Cerebellar cortex (tissue), 1 donor: ENCODE data around the gene PDZK1IP1.
"Not testable (repeated sequence)": the region's sequence is repeated elsewhere in the genome, so short reads cannot be mapped to it uniquely, and the experiment has no call there.

Experiments used
- DNase-seq: peaks from one replicate; pipeline ENCODE4 v3.0.0-alpha.2; 2015; ENCODE audit warnings: low spot score

PDZK1IP1 gene

DNA sequence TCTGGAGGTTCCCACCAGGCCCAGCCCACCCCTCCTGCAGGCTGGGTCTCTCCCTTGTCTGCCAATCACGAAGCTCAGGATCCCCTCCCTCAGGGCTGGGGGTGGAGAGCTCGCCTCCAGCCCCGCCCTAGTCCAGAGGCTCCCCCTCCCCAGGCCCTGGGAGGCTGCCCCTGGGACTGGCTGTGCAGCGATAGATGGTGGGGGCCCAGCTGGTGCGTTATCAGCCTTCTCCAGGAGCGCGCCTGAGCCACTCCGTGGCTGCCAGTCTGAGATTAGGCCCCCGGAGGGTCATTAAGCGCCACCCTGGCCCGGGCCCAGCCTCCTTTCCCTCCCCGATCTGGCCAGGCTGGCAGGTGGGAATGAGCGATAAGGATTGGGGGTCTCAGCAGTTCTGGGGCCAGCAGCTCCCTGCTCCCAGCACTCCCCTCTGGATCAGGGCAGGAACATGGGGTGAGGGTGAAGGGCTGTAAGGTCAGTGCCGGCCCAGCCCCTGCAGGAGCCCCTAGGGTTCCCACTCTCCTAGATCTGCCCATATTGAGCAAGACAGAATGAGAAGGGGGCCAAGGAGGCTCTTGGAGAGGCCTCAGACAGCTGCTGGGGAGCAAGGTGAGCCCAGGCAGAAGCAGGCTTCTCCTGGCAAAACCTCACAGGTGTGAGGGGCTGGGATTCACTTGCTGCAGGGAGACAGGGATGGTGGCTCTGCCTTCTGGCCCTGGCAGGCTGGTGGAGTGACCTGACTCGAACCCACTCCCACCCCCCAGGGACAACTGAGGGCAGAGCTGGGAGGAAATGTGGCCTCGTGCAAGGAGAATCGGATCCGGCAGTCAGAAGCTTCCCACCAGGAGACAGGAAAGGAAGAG, 8.5 kb downstream of the PDZK1IP1 start:
- DNase-seq, result no peak

DNA sequence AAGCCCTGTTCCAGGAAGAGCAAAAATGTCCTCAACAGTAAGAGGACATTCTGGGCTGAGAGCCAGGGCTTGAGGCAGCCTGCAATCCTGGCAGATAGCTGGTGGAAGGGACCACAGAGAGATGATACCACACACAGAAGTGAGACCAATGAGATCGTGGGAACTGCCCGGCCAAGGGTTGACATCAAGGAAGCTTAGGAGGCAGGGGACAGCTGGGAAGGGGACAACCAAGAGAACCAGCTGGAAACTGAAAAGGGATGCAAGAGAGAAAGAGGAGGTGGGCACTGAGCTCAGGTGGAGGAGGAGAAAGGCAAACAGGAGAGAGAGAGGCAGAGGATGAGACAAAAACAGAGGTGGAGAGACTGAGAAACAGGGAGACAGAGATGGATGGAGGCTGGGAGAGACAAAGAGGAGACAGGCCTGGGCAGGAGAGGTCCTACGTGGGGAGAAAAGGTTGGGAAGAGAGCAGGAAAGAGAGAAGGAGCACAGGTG, 9.2 kb downstream of the PDZK1IP1 start:
- DNase-seq, result no peak

- DNase-seq, result no peak
Measured at GRCh38 chr1:47179988-47180563, 9.8 kb downstream of the PDZK1IP1 start.

GRCh38 chr1:47179017-47179987, 10.5 kb downstream of the PDZK1IP1 start:
- DNase-seq, result peak; percentile 82

DNA sequence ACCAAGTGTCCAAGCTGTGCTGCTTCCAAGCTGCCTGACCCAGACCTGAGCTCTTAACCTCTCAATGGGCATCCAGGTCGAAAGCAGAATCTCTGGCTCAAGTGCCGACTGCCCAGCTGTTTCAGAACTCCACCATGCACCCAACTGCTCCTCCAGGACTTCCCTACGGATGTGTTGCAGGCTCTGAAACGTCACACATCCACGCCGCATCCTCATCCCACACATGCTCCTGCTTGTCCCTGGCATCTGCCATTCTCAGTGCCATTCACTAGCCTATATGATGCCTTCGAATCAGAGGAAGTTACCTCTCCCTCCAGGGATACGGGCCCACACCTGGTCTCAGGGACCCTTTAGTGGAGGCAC, 11.2 kb downstream of the PDZK1IP1 start:
- DNase-seq, result no peak

DNA sequence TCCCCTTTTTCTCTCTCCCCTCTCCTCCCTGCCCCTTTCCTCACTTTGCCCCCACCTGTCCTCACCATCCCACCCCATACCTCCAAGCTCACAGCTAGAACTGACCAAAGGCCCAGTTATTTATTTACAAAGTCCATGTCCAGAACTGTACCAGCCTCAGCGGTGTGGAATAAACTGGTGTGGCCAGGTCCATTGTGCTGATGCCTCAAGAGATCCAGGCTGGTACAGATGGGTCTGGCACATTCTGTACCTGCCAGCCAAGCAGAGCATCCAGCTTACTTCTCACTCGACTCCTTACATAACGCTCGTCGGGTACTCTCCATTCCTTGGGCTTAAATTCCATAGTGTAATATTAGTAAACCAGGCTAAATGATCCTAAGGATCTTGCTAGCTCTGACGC, 11.8 kb downstream of the PDZK1IP1 start:
- DNase-seq, result no peak

- DNase-seq, result peak; percentile 59
Measured at GRCh38 chr1:47175227-47175934, 14.5 kb downstream of the PDZK1IP1 start.

- no peak for DNase-seq
Measured at GRCh38 chr1:47174656-47175020, 15.2 kb downstream of the PDZK1IP1 start.

- no peak for DNase-seq
Measured at GRCh38 chr1:47172782-47173181, 17.1 kb downstream of the PDZK1IP1 start.

- no peak for DNase-seq
Measured at GRCh38 chr1:47164552-47164951, 25.3 kb downstream of the PDZK1IP1 start.

DNA sequence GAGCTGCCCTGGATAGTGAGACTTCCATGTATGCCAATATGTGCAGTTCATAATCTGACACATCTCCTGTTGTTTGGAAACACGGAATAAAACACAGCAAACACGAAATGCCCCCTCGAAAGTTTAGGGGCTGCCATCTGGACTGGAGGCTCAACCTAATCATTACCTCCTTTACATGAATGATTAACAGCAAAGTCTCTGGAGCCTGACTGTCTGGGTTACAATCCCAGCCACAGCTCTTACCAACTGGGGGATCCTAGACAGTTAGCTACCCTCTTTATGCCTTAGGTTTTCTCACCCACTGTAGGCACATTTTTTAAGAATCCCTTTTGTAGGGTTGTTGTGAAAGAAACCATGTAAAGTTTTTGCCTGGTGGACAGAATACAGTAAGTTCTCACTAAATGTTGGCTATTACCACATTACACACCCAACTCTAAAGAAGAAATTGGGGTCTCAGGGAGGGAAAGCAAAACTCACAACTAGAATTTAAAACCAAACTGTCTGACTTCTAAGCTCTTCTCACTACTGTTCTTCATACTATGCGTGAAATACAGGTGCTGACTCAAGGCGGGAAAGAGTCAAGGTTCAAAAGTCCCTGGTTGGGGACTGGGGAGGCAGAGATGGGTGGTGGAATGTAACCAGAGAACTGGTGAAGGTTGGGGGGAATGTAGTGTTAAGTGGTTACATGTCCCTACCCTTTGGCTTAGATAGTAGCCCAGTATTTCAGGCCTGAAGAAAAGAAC, 28.4 kb downstream of the PDZK1IP1 start:
- DNase-seq, result no peak

DNA sequence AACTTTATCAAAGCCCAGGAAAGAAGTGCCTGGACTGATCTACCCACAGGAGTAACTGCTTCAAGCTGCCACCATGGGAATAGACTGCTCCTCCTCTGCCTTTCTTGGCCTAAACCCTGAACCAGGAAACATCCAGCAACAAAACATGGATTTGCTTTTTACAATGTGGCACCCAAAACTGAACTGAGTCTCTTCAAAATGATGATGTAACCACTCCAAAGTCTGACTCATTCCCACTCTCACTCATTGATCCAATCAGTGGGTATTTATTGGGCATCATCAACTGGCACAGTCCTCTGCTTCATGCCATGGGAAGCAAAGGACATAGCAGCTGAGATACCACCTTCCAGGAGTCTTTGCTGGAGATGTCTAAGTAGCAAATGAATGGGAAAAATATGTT, 29.1 kb downstream of the PDZK1IP1 start:
- no peak for DNase-seq

- not testable (repeated sequence) for DNase-seq
Measured at GRCh38 chr1:47157957-47158356, 31.9 kb downstream of the PDZK1IP1 start.

GRCh38 chr1:47156457-47156856, 33.4 kb downstream of the PDZK1IP1 start:
- not testable (repeated sequence) for DNase-seq

GRCh38 chr1:47149162-47149561, 40.7 kb downstream of the PDZK1IP1 start:
- DNase-seq, result not testable (repeated sequence)

DNA sequence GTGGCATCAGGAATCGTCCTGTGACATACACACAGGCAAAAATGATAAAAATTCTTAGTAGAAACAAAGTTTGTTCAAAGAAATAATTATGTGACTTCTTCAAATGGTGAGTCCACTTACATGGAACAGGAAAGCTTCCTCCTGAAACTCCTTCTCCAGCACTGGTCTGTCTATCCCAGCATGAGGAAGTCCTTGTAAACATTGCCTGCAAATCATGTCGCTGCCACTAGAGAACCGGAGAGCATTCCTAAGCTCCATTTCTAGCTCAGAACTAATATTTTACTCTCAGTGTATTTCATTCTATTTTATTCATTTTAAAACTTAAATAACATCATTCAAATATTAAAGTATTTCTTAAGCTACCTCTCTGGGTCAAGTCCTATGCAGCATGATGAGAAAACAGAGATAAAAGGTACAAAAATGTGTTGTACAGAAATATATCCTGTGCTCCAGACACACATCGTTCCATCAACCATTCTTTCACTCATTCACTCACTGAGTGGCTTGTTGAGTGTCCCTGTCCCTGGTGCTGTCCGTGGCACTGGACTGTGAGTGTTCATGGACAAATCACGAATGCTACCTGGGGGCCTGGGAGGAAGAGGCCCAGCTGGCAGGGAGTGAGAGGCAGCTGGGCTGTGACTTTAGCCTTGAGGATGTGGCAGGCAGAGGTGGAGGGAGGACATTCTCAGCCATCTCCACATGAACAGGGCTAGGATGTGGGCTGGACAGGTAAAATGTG, 42.6 kb downstream of the PDZK1IP1 start:
- no peak for DNase-seq

DNA sequence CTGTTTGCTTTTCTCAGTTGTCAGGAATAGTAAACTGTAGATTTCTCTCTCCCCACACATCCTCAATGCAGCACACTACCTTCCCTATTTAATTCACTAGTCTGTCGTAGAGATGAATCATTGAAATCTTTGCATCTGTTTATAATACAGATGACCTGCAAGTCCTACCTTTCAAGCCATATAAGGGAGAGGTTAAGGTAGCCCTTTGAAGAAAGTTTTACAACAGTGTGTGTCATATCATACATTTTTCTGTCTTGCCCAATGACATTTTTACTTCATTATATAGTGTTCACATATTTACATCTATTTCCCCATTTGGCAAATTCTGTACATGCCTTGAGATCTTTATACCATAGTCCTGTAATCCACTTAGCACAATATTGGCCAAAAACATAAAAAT, 43.3 kb downstream of the PDZK1IP1 start:
- not testable (repeated sequence) for DNase-seq

DNA sequence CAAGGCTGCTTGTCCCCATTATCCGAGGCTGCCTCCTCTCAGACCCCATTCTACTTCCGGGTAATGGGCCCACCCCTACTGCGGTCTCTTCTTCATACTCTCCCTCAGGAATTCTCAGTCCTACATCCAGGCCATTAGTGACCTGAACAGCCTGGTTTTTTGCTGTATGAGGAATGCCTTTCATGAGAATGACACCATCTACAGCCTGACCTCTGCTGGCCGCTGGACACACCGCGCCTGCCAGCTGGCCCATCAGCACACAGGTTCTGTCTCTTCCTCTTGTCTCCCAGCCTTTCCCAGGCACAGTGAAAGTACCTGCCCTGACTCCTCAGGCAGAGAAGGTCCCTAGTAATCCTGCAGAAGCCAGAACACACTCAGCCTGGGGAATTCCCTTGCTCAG, 46.2 kb downstream of the PDZK1IP1 start:
- not testable (repeated sequence) for DNase-seq

DNA sequence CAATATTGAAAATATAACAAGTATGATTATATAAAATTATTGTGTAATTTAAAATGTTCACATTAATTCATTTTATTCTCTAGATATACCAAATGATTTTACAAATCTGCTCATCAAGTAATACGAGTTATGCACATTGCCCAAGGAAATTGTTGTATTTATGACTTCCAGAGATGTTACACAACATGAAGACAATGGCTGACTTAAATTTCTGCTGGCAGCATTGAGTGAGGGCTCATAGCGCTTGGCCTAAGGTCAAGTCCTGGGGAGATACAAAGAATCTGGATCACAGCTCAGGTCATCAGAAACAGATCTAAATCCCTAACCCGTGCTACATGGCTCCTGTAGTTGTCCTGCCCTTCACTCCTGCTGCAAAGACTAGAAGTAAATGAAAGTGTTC, 49.5 kb downstream of the PDZK1IP1 start:
- not testable (repeated sequence) for DNase-seq

- no peak for DNase-seq
Measured at GRCh38 chr1:47137925-47138615, 51.8 kb downstream of the PDZK1IP1 start.
